Fibroblast of skin of left biceps (primary cell): ENCODE measurements around the gene CHD9.

Experiments used
- DNase-seq, 2 experiments: peaks; one replicate each; pipeline ENCODE4 v3.0.0-alpha.2; 2013; ENCODE audit warnings: low read depth in 2 of 2

Gene CHD9

GRCh38 chr16:53356478-53357207 is 301.9 kb downstream of the CHD9 start:
- DNase-seq: no peak

GRCh38 chr16:53357208-53357586 is 302.4 kb downstream of the CHD9 start:
- no peak for DNase-seq

GRCh38 chr16:53357955-53358354 is 303.2 kb downstream of the CHD9 start:
- no peak for DNase-seq

- DNase-seq: no peak
These were observed 304.1 kb downstream of the CHD9 start for GRCh38 chr16:53358884-53359283.

GRCh38 chr16:53369921-53370320 is 315.1 kb downstream of the CHD9 start:
- peak in 1 of 2 experiments; percentile 2 for DNase-seq

- no peak for DNase-seq
These were observed 316.0 kb downstream of the CHD9 start for GRCh38 chr16:53370827-53371226.

- no peak for DNase-seq
These were observed 318.4 kb downstream of the CHD9 start for GRCh38 chr16:53372992-53373871.

GRCh38 chr16:53374800-53375199 is 320.0 kb downstream of the CHD9 start:
- DNase-seq: no peak

GRCh38 chr16:53378138-53378537 is 323.3 kb downstream of the CHD9 start:
- no peak for DNase-seq
